HepG2 (cell line): Measurements from ENCODE around the gene ACOXL. TPM values are rescaled to one million over a fixed set of nuclear protein-coding genes. Genes with fewer than 3 reads are reported as not detected.

ENCODE experiments used
- CAMTA2 ChIP-seq: sonication (generic); formaldehyde crosslinking; IDR thresholded peaks from 2 replicates; pipeline ENCODE4 v1.4.0; 2020; ENCODE audit warnings: mild to moderate bottlenecking, missing genetic modification reagents, borderline replicate concordance
- CREB1 ChIP-seq, 2 experiments: fragments of 450-650 bp in 1 of 2; IDR thresholded peaks; 2 replicates each; pipeline ENCODE4 v1.6.1; 2016 to 2017; ENCODE audit warnings: control low read depth in 1 of 2, mild to moderate bottlenecking in 1 of 2, missing compliant biosample characterization in 1 of 2, missing genetic modification characterization in 1 of 2
- FOXC1 ChIP-seq: sonication (generic); formaldehyde crosslinking; IDR thresholded peaks from 2 replicates; pipeline ENCODE4 v1.8.0; 2022; ENCODE audit warnings: mild to moderate bottlenecking, missing genetic modification reagents, borderline replicate concordance
- FOXP4 ChIP-seq: sonication (generic); formaldehyde crosslinking; IDR thresholded peaks from 2 replicates; pipeline ENCODE4 v1.4.0; 2020; ENCODE audit warnings: missing genetic modification reagents
- HDAC6 ChIP-seq: fragments of 200-600 bp; sonication (generic); IDR thresholded peaks from 2 replicates; pipeline ENCODE4 v1.7.0; 2017; ENCODE audit warnings: mild to moderate bottlenecking, antibody characterized with exemption, low read length, low read depth
- ISL2 ChIP-seq: sonication (generic); formaldehyde crosslinking; IDR thresholded peaks from 2 replicates; pipeline ENCODE4 v1.5.0; 2020; ENCODE audit warnings: missing genetic modification reagents
- MAFF ChIP-seq: IDR thresholded peaks from 2 replicates; pipeline ENCODE4 v1.6.1; 2011; ENCODE audit warnings: low read depth, low read length, improper control_type of control experiment
- MED13 ChIP-seq: sonication (generic); formaldehyde crosslinking; IDR thresholded peaks from 2 replicates; pipeline ENCODE4 v1.5.0; 2020; ENCODE audit warnings: missing genetic modification reagents
- MTF1 ChIP-seq: sonication (generic); formaldehyde crosslinking; IDR thresholded peaks from 2 replicates; pipeline ENCODE4 v1.5.0; 2020; ENCODE audit warnings: missing genetic modification reagents
- NFYB ChIP-seq: sonication (generic); formaldehyde crosslinking; IDR thresholded peaks from 2 replicates; pipeline ENCODE4 v1.4.0; 2020; ENCODE audit warnings: missing genetic modification reagents
- NONO ChIP-seq, 2 experiments: fragments of 450-650 bp in 1 of 2; sonication (generic) in 1 of 2; formaldehyde crosslinking in 1 of 2; IDR thresholded peaks in 1 of 2; conservative IDR thresholded peaks in 1 of 2; 2 replicates each; pipeline versions ENCODE4 v1.6.1 to v1.8.0; 2017 to 2022; ENCODE audit warnings: mild to moderate bottlenecking in 1 of 2, missing genetic modification reagents in 1 of 2, moderate library complexity in 1 of 2
- NR2F2 ChIP-seq: IDR thresholded peaks from 2 replicates; pipeline ENCODE4 v1.6.1; 2012; ENCODE audit warnings: low read depth, inconsistent platforms, borderline replicate concordance
- NR2F6 ChIP-seq, 2 experiments: IDR thresholded peaks; 2 replicates each; pipeline ENCODE4 v1.6.1; 2016; ENCODE audit warnings: antibody characterized with exemption in 1 of 2, mild to moderate bottlenecking in 1 of 2
- RAD21 ChIP-seq: fragments of 450-650 bp; formaldehyde crosslinking; IDR thresholded peaks from 2 replicates; pipeline ENCODE4 v1.5.0; 2020; ENCODE audit warnings: mild to moderate bottlenecking
- SAP130 ChIP-seq: IDR thresholded peaks from 2 replicates; pipeline ENCODE4 v1.6.1; 2016; ENCODE audit warnings: low read depth
- SMARCE1 ChIP-seq: fragments of 450-650 bp; IDR thresholded peaks from 2 replicates; pipeline ENCODE4 v1.6.1; 2017; ENCODE audit warnings: borderline replicate concordance
- ZBTB42 ChIP-seq: sonication (generic); formaldehyde crosslinking; IDR thresholded peaks from 2 replicates; pipeline ENCODE4 v1.5.0; 2020; ENCODE audit warnings: mild to moderate bottlenecking, missing genetic modification reagents
- ZFAT ChIP-seq: sonication (generic); formaldehyde crosslinking; conservative IDR thresholded peaks from 2 replicates; pipeline ENCODE4 v1.8.1; 2023; ENCODE audit warnings: missing genetic modification reagents, inconsistent platforms
- ZFP36L1 ChIP-seq: sonication (generic); formaldehyde crosslinking; IDR thresholded peaks from 2 replicates; pipeline ENCODE4 v1.8.0; 2022; ENCODE audit warnings: mild to moderate bottlenecking, missing genetic modification reagents, moderate library complexity
- ZNF230 ChIP-seq: sonication (generic); formaldehyde crosslinking; IDR thresholded peaks from 2 replicates; pipeline ENCODE4 v1.4.0; 2020; ENCODE audit warnings: mild to moderate bottlenecking, missing genetic modification reagents
- ZNF337 ChIP-seq: sonication (generic); formaldehyde crosslinking; IDR thresholded peaks from 2 replicates; pipeline ENCODE4 v1.5.1; 2020; ENCODE audit warnings: missing genetic modification reagents, low read depth, mild to moderate bottlenecking, borderline replicate concordance
- ZNF362 ChIP-seq: sonication (generic); formaldehyde crosslinking; IDR thresholded peaks from 2 replicates; pipeline ENCODE4 v1.4.0; 2020; ENCODE audit warnings: missing genetic modification reagents, mild to moderate bottlenecking, borderline replicate concordance
- ZNF430 ChIP-seq: sonication (generic); formaldehyde crosslinking; IDR thresholded peaks from 2 replicates; pipeline ENCODE4 v1.9.0; 2021; ENCODE audit warnings: mild to moderate bottlenecking, missing genetic modification reagents
- ZNF468 ChIP-seq: sonication (generic); formaldehyde crosslinking; IDR thresholded peaks from 2 replicates; pipeline ENCODE4 v1.8.0; 2022; ENCODE audit warnings: mild to moderate bottlenecking, moderate library complexity, missing genetic modification reagents
- ZNF557 ChIP-seq: sonication (generic); formaldehyde crosslinking; IDR thresholded peaks from 2 replicates; pipeline ENCODE4 v1.4.0; 2020; ENCODE audit warnings: missing genetic modification reagents
- ZNF564 ChIP-seq: sonication (generic); formaldehyde crosslinking; IDR thresholded peaks from 2 replicates; pipeline ENCODE4 v1.8.1; 2023; ENCODE audit warnings: mild to moderate bottlenecking, missing genetic modification reagents
- ZNF580 ChIP-seq: IDR thresholded peaks from 2 replicates; pipeline ENCODE4 v1.6.1; 2016; ENCODE audit warnings: low read depth, borderline replicate concordance
- ZNF614 ChIP-seq: IDR thresholded peaks from 2 replicates; pipeline ENCODE4 v1.6.1; 2018; ENCODE audit warnings: missing biosample characterization, missing genetic modification reagents, inconsistent platforms, borderline replicate concordance
- ZNF709 ChIP-seq: sonication (generic); formaldehyde crosslinking; IDR thresholded peaks from 2 replicates; pipeline ENCODE4 v1.5.0; 2020; ENCODE audit warnings: mild to moderate bottlenecking, missing genetic modification reagents
- ZNF775 ChIP-seq: sonication (generic); formaldehyde crosslinking; IDR thresholded peaks from 2 replicates; pipeline ENCODE4 v1.4.0; 2020; ENCODE audit warnings: missing genetic modification reagents, mild to moderate bottlenecking, moderate library complexity, borderline replicate concordance
- polyA plus RNA-seq, 8 experiments: library from polyadenylated mRNA; depleted of rRNA in 3 of 8; stranded (reverse) in 7 of 8; unstranded in 1 of 8; fragments of >200 nt; fragmentation: Illumina TruSeq in 4 of 8; extraction: Trizol in 4 of 8; gene quantifications; 2 replicates each; pipeline versions ENCODE4 v1.2.1 to v1.2.3, GENCODE V29; 2011 to 2016; ENCODE audit warnings: low read depth in 4 of 8, missing spikeins in 1 of 8, mixed read lengths in 1 of 8; ENCODE audit not compliant: insufficient read depth in 1 of 8
- total RNA-seq, 5 experiments: library from RNA; depleted of rRNA; stranded (reverse); fragments of >200 nt; fragmentation: Illumina TruSeq; extraction: Trizol; gene quantifications; 2 replicates each; pipeline ENCODE4 v1.2.3, GENCODE V29; 2016; ENCODE audit warnings: low read depth in 1 of 5

Gene ACOXL
- total and polyA plus RNA-seq, 2 of the 13 experiments (the other 11 are each of a cell fraction or from before 2014, with no cell fraction given) = not detected

GRCh38 chr2:110768591-110768990, 36.2 kb downstream of the ACOXL start (continued):
- TF ChIP-seq ZNF580 (CRISPR knock-in tag) (0 out of 2 replicates have a peak, but pooled peaks have one; percentile 28), MTF1 (CRISPR knock-in tag) (no peak), ZNF709 (no peak), CREB1 (IDR thresholded peaks at IDR 0.05) (no peak), CREB1 (CRISPR knock-in tag; IDR thresholded peaks at IDR 0.05) (peak; percentile 72), ZBTB42 (CRISPR knock-in tag) (no peak), CAMTA2 (no peak), ZNF775 (CRISPR knock-in tag) (no peak), ZNF337 (CRISPR knock-in tag) (no peak), ZFAT (no peak), NONO (IDR thresholded peaks at IDR 0.05) (no peak), NONO (CRISPR knock-in tag; conservative IDR thresholded peaks at IDR 0.05) (0 out of 2 replicates have a peak, but pooled peaks have one; percentile 29), SAP130 (CRISPR knock-in tag) (peak; percentile 44; the same call in 1 of the 2 replicates), SMARCE1 (no peak), ZNF362 (CRISPR knock-in tag) (no peak), ZNF230 (CRISPR knock-in tag) (no peak), ZNF614 (CRISPR knock-in tag) (0 out of 2 replicates have a peak, but pooled peaks have one; percentile 46), NR2F6 (IDR thresholded peaks at IDR 0.05) (peak; percentile 94), NR2F6 (CRISPR knock-in tag; IDR thresholded peaks at IDR 0.05) (peak; percentile 66; the same call in 1 of the 2 replicates), RAD21 (CRISPR knock-in tag) (no peak), ISL2 (CRISPR knock-in tag) (peak; percentile 67; the same call in 1 of the 2 replicates), NR2F2 (peak; percentile 97), ZNF564 (CRISPR knock-in tag) (no peak), ZNF468 (CRISPR knock-in tag) (no peak), HDAC6 (no peak), NFYB (CRISPR knock-in tag) (no peak), ZNF430 (no peak), MAFF (no peak), FOXP4 (CRISPR knock-in tag) (peak; percentile 73), ZNF557 (CRISPR knock-in tag) (no peak), MED13 (no peak), FOXC1 (no peak), ZFP36L1 (no peak)
